HL-60 (cell line): ENCODE data around the gene RASAL1.

Experiments used
- DNase-seq, 2 experiments: peaks; one replicate each; pipeline ENCODE4 v3.0.0-alpha.2; 2010 to 2020; ENCODE audit warnings: low read depth in 1 of 2, low spot score in 1 of 2
- H3K27ac ChIP-seq: fragments of 250-450 bp; sonication (Bioruptor Pico); replicated peaks from 2 replicates; pipeline ENCODE4 v1.5.1; 2020; ENCODE audit warnings: mild to moderate bottlenecking, moderate library complexity
- H3K27me3 ChIP-seq: fragments of 250-450 bp; sonication (Bioruptor Pico); 2 replicates; pipeline ENCODE4 v1.5.1; 2021; ENCODE audit warnings: mild to moderate bottlenecking, moderate library complexity; ENCODE audit not compliant: insufficient read depth, poor library complexity, severe bottlenecking
- H3K4me3 ChIP-seq: replicated peaks from 2 replicates; pipeline ENCODE4 v1.5.1; 2011; ENCODE audit warnings: mild to moderate bottlenecking, control low read depth, low read length; ENCODE audit not compliant: insufficient read depth
- CTCF ChIP-seq: IDR thresholded peaks from one replicate; pipeline ENCODE4 v1.5.1; 2011; ENCODE audit warnings: low read length, control low read depth, inconsistent platforms; ENCODE audit not compliant: insufficient read depth
- GABPA ChIP-seq: IDR thresholded peaks from 2 replicates; pipeline ENCODE4 v1.6.1; 2012; ENCODE audit warnings: low read depth
- POLR2AphosphoS5 ChIP-seq: IDR thresholded peaks from 2 replicates; pipeline ENCODE4 v1.6.1; 2012; ENCODE audit warnings: low read depth
- REST ChIP-seq: IDR thresholded peaks from 2 replicates; pipeline ENCODE4 v1.6.1; 2012; ENCODE audit warnings: low read depth; ENCODE audit not compliant: insufficient replicate concordance
- SPI1 ChIP-seq: IDR thresholded peaks from 2 replicates; pipeline ENCODE4 v1.6.1; 2012; ENCODE audit warnings: low read depth, mild to moderate bottlenecking, borderline replicate concordance

The RASAL1 gene

GRCh38 chr12:113114447-113115178 is 20.9 kb downstream of the RASAL1 start:
- no peak for DNase-seq
- H3K4me3 ChIP-seq: no peak overlapping the region
- TF ChIP-seq SPI1 (no peak), CTCF (no peak), GABPA (no peak), POLR2AphosphoS5 (no peak), REST (no peak)
- H3K27ac ChIP-seq: no peak overlapping the region
- no peaks in the 10 kb centered on the region for H3K27me3 ChIP-seq

- H3K27ac ChIP-seq: no peak overlapping the region
- no peak overlapping the region for H3K4me3 ChIP-seq
- TF ChIP-seq GABPA (no peak), CTCF (no peak), SPI1 (no peak), POLR2AphosphoS5 (no peak), REST (no peak)
- H3K27me3 ChIP-seq: no peaks in the 10 kb centered on the region
- no peak for DNase-seq
These were observed 22.2 kb downstream of the RASAL1 start for GRCh38 chr12:113113397-113113796.

GRCh38 chr12:113112043-113112899 is 23.3 kb downstream of the RASAL1 start:
- H3K27me3 ChIP-seq: no peaks in the 10 kb centered on the region
- TF ChIP-seq GABPA (no peak), CTCF (no peak), SPI1 (no peak), REST (no peak), POLR2AphosphoS5 (no peak)
- H3K27ac ChIP-seq: no peak overlapping the region
- H3K4me3 ChIP-seq: no peak overlapping the region
- no peak for DNase-seq
